ENCODE data around the gene KRTAP5-5. TPM values are rescaled to one million over a fixed set of nuclear protein-coding genes. Genes with fewer than 3 reads are reported as not detected.
"Not testable (repeated sequence)": the region's sequence is repeated elsewhere in the genome, so short reads cannot be mapped to it uniquely, and the experiment has no call there.

Gene KRTAP5-5, protein sequence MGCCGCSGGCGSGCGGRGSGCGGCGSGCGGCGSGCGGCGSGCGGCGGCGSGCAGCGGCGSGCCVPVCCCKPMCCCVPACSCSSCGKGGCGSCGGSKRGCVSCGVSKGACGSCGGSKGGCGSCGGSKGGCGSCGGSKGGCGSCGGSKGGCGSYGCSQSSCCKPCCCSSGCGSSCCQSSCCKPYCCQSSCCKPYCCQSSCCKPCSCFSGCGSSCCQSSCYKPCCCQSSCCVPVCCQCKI
- total RNA-seq, result not detected
- not detected for polyA plus RNA-seq
- total RNA-seq, result 0 reads per million in 6 experiments

GRCh38 chr11:1629326-1630185 is at the start of gene KRTAP5-5:
TSS of gene KRTAP5-5 (plus strand) at chr11:1629775. CDS start at chr11:1629841, 66 bp downstream.
- Mint-ChIP-seq H3K4me1 (peaks cover 4 to 19% (median 10%) of the 10 kb centered on the region in 4 donors), H3K9me3 (no peaks in the 10 kb centered on the region), H3K27ac (no peak within 1 kb of the TSS), H3K27me3 (peaks cover 15 to 41% (median 23%) of the 10 kb centered on the region in 5 donors), H3K4me3 (no peak within 1 kb of the TSS), H3K36me3 (no peaks in the 10 kb centered on the region)
- POLR2A ChIA-PET, result no interaction called here
- DNase-seq, result no peak
- ATAC-seq, result no peak

GRCh38 chr11:1581976-1582375 is 47.6 kb upstream of the KRTAP5-5 start:
- DNase-seq, result no peak
- Mint-ChIP-seq H3K4me3 (no peak overlapping the region), H3K36me3 (peaks cover 0 to 12% (median 6%) of the 10 kb centered on the region in 3 donors), H3K4me1 (peaks cover 5 to 19% (median 14%) of the 10 kb centered on the region in 4 donors), H3K27ac (no peak overlapping the region), H3K27me3 (peaks cover 9 to 16% (median 10%) of the 10 kb centered on the region in 5 donors), H3K9me3 (peaks cover 0 to 25% (median 9%) of the 10 kb centered on the region in 9 donors)
- POLR2A ChIA-PET, result no interaction called here
- no peak for ATAC-seq

GRCh38 chr11:1582909-1583308 is 46.7 kb upstream of the KRTAP5-5 start:
- Mint-ChIP-seq H3K27me3 (peaks cover 10 to 20% (median 10%) of the 10 kb centered on the region in 5 donors), H3K4me1 (peaks cover 5 to 21% (median 15%) of the 10 kb centered on the region in 4 donors), H3K9me3 (peaks cover 0 to 25% (median 9%) of the 10 kb centered on the region in 9 donors), H3K36me3 (peaks cover 0 to 12% (median 6%) of the 10 kb centered on the region in 3 donors)
- ATAC-seq, POLR2A ChIA-PET, H3K27ac Mint-ChIP-seq, DNase-seq, H3K4me3 Mint-ChIP-seq: not testable (repeated sequence)

GRCh38 chr11:1584661-1585370 is 44.8 kb upstream of the KRTAP5-5 start, which contains the start of gene KRTAP5-1:
TSS of gene KRTAP5-1 (minus strand) at chr11:1585283. CDS start at chr11:1585249, 34 bp downstream.
- peaks cover 0 to 14% (median 2%) of the 10 kb centered on the region in 9 donors for H3K9me3 Mint-ChIP-seq
- H3K4me1 Mint-ChIP-seq, result peaks cover 13 to 33% (median 28%) of the 10 kb centered on the region in 4 donors
- not testable (repeated sequence) for H3K36me3 Mint-ChIP-seq
- POLR2A ChIA-PET, result interaction anchor here (0.8 kb wide), 1 partner anchor 10 kb away, joined by 4 read pairs; no protein-coding TSS in a partner anchor
- DNase-seq (peak in 2 of 10 donors; percentile 14 to 17), ATAC-seq (peak in 1 of 2 donors; percentile 38)
- H3K27me3 Mint-ChIP-seq, result peaks cover 7 to 31% (median 15%) of the 10 kb centered on the region in 5 donors
- H3K4me3 Mint-ChIP-seq, result peak within 1 kb of the TSS in 5 of 10 donors; percentile 18 to 55 (median 43)
- peak within 1 kb of the TSS in 2 of 10 donors; percentile 76 to 85 for H3K27ac Mint-ChIP-seq

DNA sequence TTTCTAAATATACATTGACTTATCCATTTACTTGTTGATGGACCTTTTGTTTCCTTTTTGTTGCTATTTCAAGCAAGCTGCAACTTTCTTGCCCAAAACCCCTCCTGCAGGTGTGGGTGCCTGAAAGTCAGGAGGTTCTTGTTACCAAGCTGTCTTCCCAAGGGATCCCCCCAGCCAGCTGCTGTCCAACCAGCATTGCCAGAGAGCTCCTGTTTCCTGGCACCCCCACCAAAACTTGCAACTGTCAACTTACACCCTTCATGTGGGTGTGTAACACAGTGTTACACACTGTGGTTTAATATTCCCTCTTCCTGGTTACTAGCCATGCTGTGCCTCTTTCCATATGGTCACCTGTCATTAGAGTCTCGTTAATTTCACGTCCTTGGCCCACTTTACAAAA is 42.9 kb upstream of the KRTAP5-5 start:
- Mint-ChIP-seq H3K9me3 (peaks cover 0 to 12% (median 2%) of the 10 kb centered on the region in 9 donors), H3K27ac (no peak overlapping the region), H3K27me3 (peaks cover 7 to 39% (median 15%) of the 10 kb centered on the region in 5 donors), H3K4me1 (peaks cover 15 to 38% (median 33%) of the 10 kb centered on the region in 4 donors), H3K36me3 (peaks cover 0 to 7% (median 3%) of the 10 kb centered on the region in 3 donors), H3K4me3 (peak overlapping the region in 1 of 10 donors; percentile 48)
- POLR2A ChIA-PET, result interaction anchor here (0.6 kb wide), 1 partner anchor 9 kb away, joined by 3 read pairs; no protein-coding TSS in a partner anchor
- ATAC-seq (no peak), DNase-seq (no peak)

DNA sequence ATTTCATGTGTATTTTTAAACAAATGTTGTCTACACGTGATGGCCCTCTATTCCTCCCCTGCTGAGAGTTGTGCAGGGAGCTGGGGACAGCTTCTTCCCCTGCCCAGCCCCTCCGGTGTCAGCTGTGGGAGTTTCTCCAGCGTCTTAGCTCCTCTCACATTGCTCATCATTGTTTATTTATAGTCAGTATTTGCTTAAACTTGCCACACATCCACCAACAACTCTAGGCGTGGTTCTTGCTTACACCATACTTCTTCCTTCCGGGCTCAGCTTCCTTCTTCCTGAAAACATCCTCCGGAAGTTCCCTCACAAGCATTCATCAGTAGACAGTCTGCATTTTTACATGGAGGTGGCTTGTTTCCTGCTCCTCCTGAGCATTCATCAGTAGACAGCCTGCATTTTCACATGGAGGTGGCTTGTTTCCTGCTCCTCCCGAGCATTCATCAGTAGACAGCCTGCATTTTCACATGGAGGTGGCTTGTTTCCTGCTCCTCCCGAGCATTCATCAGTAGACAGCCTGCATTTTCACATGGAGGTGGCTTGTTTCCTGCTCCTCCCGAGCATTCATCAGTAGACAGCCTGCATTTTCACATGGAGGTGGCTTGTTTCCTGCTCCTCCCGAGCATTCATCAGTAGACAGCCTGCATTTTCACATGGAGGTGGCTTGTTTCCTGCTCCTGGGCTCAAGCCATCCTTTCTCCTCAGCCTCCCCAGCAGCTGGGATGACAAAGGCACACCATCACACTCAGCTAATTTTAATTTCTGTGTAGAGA is 40.2 kb upstream of the KRTAP5-5 start:
- not testable (repeated sequence) for H3K36me3 Mint-ChIP-seq, H3K9me3 Mint-ChIP-seq
- Mint-ChIP-seq H3K4me3 (peak overlapping the region; percentile 37 to 82 (median 72)), H3K27ac (peak overlapping the region in 9 of 10 donors; percentile 81 to 90 (median 83)), H3K4me1 (peaks cover 10 to 32% (median 25%) of the 10 kb centered on the region in 4 donors), H3K27me3 (peaks cover 12 to 52% (median 25%) of the 10 kb centered on the region in 5 donors)
- DNase-seq, result peak in 1 of 10 donors; percentile 13
- POLR2A ChIA-PET, result interaction anchor here (1.3 to 1.7 kb wide), 3 partner anchors 15 to 42 kb away, joined by 3 to 5 read pairs (median 4); no protein-coding TSS in a partner anchor
- peak; percentile 44 to 54 for ATAC-seq

- H3K4me1 Mint-ChIP-seq, result peaks cover 10 to 32% (median 23%) of the 10 kb centered on the region in 4 donors
- peaks cover 0 to 7% (median 0%) of the 10 kb centered on the region in 9 donors for H3K9me3 Mint-ChIP-seq
- POLR2A ChIA-PET, result interaction anchor here (1.7 kb wide), 1 partner anchor 15 kb away, joined by 5 read pairs; no protein-coding TSS in a partner anchor
- peaks cover 0 to 7% (median 3%) of the 10 kb centered on the region in 3 donors for H3K36me3 Mint-ChIP-seq
- peak overlapping the region in 3 of 10 donors; percentile 11 to 33 (median 21) for H3K4me3 Mint-ChIP-seq
- H3K27me3 Mint-ChIP-seq, result peaks cover 12 to 59% (median 25%) of the 10 kb centered on the region in 5 donors
- no peak for DNase-seq
- peak overlapping the region in 2 of 10 donors; percentile 49 to 52 for H3K27ac Mint-ChIP-seq
- ATAC-seq, result no peak
Observed at GRCh38 chr11:1589996-1590395, 39.6 kb upstream of the KRTAP5-5 start.

- no peak for DNase-seq
- H3K27ac Mint-ChIP-seq, result peak overlapping the region in 1 of 10 donors; percentile 26
- H3K4me1 Mint-ChIP-seq, result peaks cover 16 to 29% (median 25%) of the 10 kb centered on the region in 4 donors
- peaks cover 21 to 75% (median 44%) of the 10 kb centered on the region in 5 donors for H3K27me3 Mint-ChIP-seq
- peaks cover 0 to 7% (median 0%) of the 10 kb centered on the region in 9 donors for H3K9me3 Mint-ChIP-seq
- no peak for ATAC-seq
- peaks cover 3 to 7% (median 4%) of the 10 kb centered on the region in 3 donors for H3K36me3 Mint-ChIP-seq
- H3K4me3 Mint-ChIP-seq, result no peak overlapping the region
- POLR2A ChIA-PET, result no interaction called here
Observed at GRCh38 chr11:1592628-1593027, 36.9 kb upstream of the KRTAP5-5 start.

DNA sequence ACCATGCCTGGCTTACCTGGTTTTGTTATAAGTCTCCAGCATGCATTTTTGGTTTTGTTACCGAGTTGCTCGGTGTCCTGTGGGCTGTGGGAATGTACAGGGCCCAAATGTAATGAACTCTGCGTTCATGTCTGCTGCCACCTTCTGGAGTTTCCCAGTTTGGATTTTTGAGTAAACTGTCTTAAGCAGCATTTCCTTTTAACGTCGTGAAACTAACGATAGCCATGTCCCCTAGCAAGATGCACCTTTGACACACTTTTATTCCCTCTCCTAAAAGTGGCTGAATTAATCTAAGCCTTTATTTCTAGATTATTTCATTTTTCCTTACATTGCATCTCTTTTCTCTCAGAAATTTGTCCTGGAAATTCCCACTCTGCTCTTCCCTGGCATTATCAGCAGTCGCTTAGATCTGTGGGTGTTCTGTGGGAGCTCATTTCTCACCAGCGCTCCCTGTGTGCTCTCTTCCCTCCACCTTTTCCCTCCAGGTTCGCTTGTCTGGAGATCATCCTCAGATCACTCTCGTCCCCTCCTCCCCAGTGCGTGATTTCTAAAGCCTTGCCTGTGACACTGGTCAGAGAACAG is 33.5 kb upstream of the KRTAP5-5 start:
- H3K4me1 Mint-ChIP-seq, H3K36me3 Mint-ChIP-seq: not testable (repeated sequence)
- POLR2A ChIA-PET, result interaction anchor here (0.6 kb wide), 1 partner anchor 677 kb away, joined by 8 read pairs; no protein-coding TSS in a partner anchor

DNA sequence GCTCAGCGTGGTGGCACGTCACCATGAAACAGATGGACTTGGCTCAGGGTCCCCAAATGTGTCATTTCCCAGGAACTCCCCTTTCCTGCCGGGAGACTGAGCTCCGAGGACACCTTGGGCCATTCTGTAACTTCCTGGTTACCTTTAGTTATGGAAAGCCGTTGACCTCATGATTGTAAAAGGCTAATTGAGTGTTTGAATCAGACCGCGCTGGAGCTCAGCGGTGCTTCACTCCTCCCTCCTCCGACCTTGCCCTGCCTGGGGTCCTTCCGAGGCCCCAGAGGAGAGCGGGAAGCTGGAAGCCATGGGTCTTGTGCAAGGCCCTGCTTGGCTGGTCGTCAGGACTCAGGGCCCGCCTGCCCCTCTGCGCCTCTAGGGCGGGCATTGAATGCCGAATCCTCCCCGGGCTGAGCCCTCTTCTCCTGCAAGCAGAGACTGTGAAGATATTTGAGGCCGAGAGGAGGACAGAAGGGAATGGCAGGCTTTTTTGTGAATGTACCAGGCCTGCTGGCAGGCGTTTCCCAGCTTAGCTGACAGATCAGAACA is 32.9 kb upstream of the KRTAP5-5 start:
- DNase-seq, ATAC-seq, H3K36me3 Mint-ChIP-seq, H3K4me1 Mint-ChIP-seq, H3K4me3 Mint-ChIP-seq, H3K27ac Mint-ChIP-seq, H3K9me3 Mint-ChIP-seq, POLR2A ChIA-PET: not testable (repeated sequence)
- H3K27me3 Mint-ChIP-seq, result peaks cover 39 to 62% (median 56%) of the 10 kb centered on the region in 5 donors

More for the DNA sequence above, 33.5 kb upstream of the KRTAP5-5 start:
- not testable (repeated sequence) for ATAC-seq, H3K4me3 Mint-ChIP-seq, DNase-seq, H3K9me3 Mint-ChIP-seq
- Mint-ChIP-seq H3K27ac (peak overlapping the region in 1 of 10 donors; percentile 13), H3K27me3 (peaks cover 38 to 59% (median 56%) of the 10 kb centered on the region in 5 donors)

Data from naive thymus-derived CD8-positive, alpha-beta T cell (primary cell).